ENCODE measurements around the gene LYPD3.
A peak's percentile ranks its signal among the peaks of the same experiment; 100 is the strongest.

DNA sequence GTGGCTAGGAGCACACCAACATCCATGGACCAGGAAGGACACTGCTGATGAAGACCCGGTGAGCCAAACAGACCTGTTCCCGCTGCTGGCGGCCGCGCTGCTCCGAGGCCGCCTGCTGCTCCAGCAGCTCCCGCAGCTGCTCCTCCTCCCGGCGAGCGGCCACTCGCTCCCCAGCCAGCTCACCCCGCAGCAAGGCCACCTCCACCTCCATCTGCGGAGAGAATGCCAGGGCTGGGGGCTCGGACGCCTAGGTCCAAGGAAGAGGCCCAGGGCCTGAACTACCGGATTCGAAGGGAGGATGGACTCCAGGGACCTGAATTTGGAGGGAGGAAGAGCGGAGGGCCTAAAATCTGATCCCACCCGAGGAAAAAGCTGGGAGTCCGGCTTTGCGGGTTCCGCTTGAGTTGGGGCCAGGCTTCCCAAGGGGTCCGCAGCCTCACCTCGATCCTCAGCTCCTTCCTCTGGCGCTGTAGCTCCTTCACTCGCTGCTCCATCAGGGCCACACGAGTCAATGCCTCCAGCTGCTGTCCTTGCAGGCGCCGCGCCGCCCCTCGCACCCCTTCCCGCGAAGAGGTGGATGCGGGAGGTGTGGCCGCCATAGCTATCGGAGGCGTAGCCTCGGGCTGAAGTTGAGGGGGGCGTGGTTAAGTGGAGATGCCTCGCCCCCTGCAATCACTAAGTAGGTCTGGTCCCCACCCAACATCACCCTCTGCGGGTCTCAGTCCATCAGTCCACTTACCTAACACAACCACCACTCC, 36.4 kb upstream of the LYPD3 start:
- TF ChIP-seq POLR2AphosphoS5 (IDR thresholded peaks at IDR 0.05; ENCODE audit: low read depth) = peak; percentile 70
- no peak for TF ChIP-seq CTCF (conservative IDR thresholded peaks at IDR 0.05; ENCODE audit: low read depth in 2 of 2)
- TF ChIP-seq CREB1 (CRISPR knock-in tag; IDR thresholded peaks at IDR 0.05; ENCODE audit: low read depth) = no peak
